WERI-Rb-1 (cell line): Measurements from ENCODE around the gene TTK.
A peak's percentile ranks its signal among the peaks of the same experiment; 100 is the strongest.

ENCODE experiments used
- DNase-seq: peaks from one replicate; pipeline ENCODE4 v3.0.0-alpha.2; 2020
- H3K27ac ChIP-seq: fragments of 250-450 bp; sonication (Bioruptor Pico); 2 replicates; pipeline ENCODE4 v1.5.1; 2020; ENCODE audit warnings: mild to moderate bottlenecking, moderate library complexity
- H3K27me3 ChIP-seq: fragments of 250-450 bp; sonication (Bioruptor Pico); 2 replicates; pipeline ENCODE4 v1.5.1; 2021; ENCODE audit warnings: mild to moderate bottlenecking, low read depth, moderate library complexity; ENCODE audit not compliant: insufficient read depth, severe bottlenecking
- H3K36me3 ChIP-seq: fragments of 250-450 bp; sonication (Bioruptor Pico); 2 replicates; pipeline ENCODE4 v1.5.1; 2020; ENCODE audit warnings: mild to moderate bottlenecking, moderate library complexity
- H3K4me3 ChIP-seq: 2 replicates; pipeline ENCODE4 v1.5.1; 2011; ENCODE audit warnings: low read depth, mild to moderate bottlenecking, control low read depth, low read length
- H3K9me3 ChIP-seq: fragments of 250-450 bp; sonication (Bioruptor Pico); 2 replicates; pipeline ENCODE4 v1.5.1; 2021; ENCODE audit warnings: mild to moderate bottlenecking, moderate library complexity; ENCODE audit not compliant: severe bottlenecking
- CTCF ChIP-seq: IDR thresholded peaks from 2 replicates; pipeline ENCODE4 v1.5.1; 2011; ENCODE audit warnings: low read depth, mild to moderate bottlenecking, control low read depth, inconsistent platforms, low read length

Gene TTK

GRCh38 chr6:79971193-79971592, 33.3 kb upstream of the TTK start:
- Histone ChIP-seq H3K27me3 (no peaks in the 10 kb centered on the region), H3K9me3 (peaks cover 8% of the 10 kb centered on the region), H3K4me3 (no peak overlapping the region), H3K27ac (no peak overlapping the region), H3K36me3 (no peaks in the 10 kb centered on the region)
- no peak for TF ChIP-seq CTCF
- no peak for DNase-seq

- Histone ChIP-seq H3K27ac (no peak overlapping the region), H3K27me3 (no peaks in the 10 kb centered on the region), H3K9me3 (no peaks in the 10 kb centered on the region), H3K4me3 (no peak overlapping the region), H3K36me3 (no peaks in the 10 kb centered on the region)
- TF ChIP-seq CTCF: no peak
- DNase-seq: no peak
Observed at GRCh38 chr6:79981652-79982051, 22.8 kb upstream of the TTK start.

GRCh38 chr6:79984261-79984660, 20.2 kb upstream of the TTK start:
- Histone ChIP-seq H3K27me3 (no peaks in the 10 kb centered on the region), H3K27ac (no peak overlapping the region)
- DNase-seq: peak; percentile 17

GRCh38 chr6:79985128-79985527, 19.3 kb upstream of the TTK start:
- no peak for DNase-seq

More at GRCh38 chr6:79984261-79984660, 20.2 kb upstream of the TTK start:
- no peak overlapping the region for H3K4me3 ChIP-seq
- H3K9me3 ChIP-seq: no peaks in the 10 kb centered on the region
- peak; percentile 8; the same call in 1 of the 2 replicates for TF ChIP-seq CTCF
- no peaks in the 10 kb centered on the region for H3K36me3 ChIP-seq

GRCh38 chr6:79989641-79990040, 14.8 kb upstream of the TTK start:
- no peak for DNase-seq
- Histone ChIP-seq H3K27ac (no peak overlapping the region), H3K36me3 (no peaks in the 10 kb centered on the region), H3K9me3 (no peaks in the 10 kb centered on the region), H3K4me3 (no peak overlapping the region), H3K27me3 (no peaks in the 10 kb centered on the region)
- TF ChIP-seq CTCF: no peak

More at GRCh38 chr6:79985128-79985527, 19.3 kb upstream of the TTK start:
- no peaks in the 10 kb centered on the region for H3K27me3 ChIP-seq
- H3K36me3 ChIP-seq: no peaks in the 10 kb centered on the region
- H3K4me3 ChIP-seq: no peak overlapping the region
- H3K9me3 ChIP-seq: no peaks in the 10 kb centered on the region
- TF ChIP-seq CTCF: no peak
- H3K27ac ChIP-seq: no peak overlapping the region
